HG03521 (cell line): ENCODE results near the gene TEX12.

Source experiments
- ATAC-seq: cut with Tn5 transposase; IDR thresholded peaks from one replicate; pipeline ENCODE4 v1.9.1; 2021; ENCODE audit warnings: mild to moderate bottlenecking, moderate library complexity; ENCODE audit not compliant: unreplicated experiment

The TEX12 gene

DNA sequence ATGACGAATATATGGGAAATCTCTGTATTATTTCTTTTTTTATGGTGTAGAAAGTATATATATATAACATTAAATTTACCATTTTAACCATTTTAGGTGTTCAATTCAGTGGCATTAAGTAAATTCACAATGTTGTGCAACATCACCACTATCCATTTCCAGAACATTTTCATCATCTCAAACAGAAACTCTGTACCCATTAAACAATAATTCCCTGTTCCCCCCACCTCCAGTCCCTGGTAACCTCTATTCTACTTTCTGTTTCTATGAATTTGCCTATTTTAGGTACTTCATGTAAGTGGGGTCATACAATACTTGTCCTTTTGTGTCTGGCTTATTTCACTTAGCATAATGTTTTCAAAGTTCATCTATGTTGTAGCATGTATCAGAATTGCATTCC is 43.7 kb downstream of the TEX12 start:
- no peak for ATAC-seq

DNA sequence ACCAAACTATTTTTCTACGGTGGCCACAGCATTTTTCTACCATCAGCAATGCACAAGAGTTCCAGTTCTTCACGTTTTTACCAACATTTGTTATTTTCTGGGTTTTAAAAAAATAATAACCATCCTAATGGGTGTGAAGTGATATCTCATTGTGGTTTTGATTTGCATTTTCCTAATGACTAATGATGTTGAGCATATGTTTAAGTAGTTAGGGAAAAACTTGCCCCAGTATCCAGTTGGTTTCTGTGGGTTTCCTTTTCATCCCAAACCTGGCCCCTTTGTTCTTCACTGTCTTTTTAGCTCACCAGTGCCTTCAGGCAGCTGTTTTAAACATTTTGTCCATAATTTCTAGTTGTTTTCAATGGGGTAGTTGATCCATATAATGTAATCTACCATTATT is 44.4 kb downstream of the TEX12 start:
- no peak for ATAC-seq

DNA sequence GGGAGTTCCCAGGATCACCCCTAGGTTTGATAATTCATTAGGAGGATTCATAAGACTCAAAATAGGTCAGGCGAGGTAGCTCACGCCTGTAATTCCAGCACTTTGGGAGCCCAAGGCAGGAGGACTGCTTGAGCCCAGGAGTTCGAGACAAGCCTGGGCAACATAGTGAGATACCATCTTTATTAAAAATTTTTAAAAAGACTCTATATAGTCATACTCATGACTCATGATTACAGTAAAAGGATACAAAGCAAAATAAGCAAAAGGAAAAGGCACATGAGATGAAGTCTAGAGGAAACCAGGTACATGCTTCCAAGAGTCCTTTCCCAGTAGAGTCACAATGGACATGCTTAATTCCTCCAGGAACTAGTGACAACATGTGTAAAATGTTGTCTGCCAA is 45.1 kb downstream of the TEX12 start:
- ATAC-seq, result no peak

- ATAC-seq, result no peak
These were observed 45.5 kb downstream of the TEX12 start for GRCh38 chr11:112212710-112213109.

DNA sequence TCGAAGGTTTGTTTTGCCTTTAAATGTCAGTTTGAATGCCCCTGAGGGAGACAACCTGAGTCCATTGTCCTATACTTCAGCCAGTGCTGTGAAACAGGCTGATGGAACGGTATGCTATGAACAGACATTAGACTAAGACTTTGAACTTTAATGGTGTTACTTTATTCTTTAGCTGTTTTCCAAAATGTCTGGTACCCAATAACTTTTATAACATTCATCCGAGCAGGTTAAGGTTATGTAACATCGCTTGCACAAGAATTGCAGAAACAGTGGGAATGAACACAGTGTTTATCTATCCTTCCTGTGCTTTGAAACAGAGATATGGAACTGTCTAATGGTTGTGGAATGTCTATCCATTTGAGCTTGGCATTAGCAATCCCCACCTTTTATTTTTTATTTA is 46.6 kb downstream of the TEX12 start:
- no peak for ATAC-seq

GRCh38 chr11:112215621-112216020 is 48.4 kb downstream of the TEX12 start:
- ATAC-seq, result no peak

GRCh38 chr11:112216561-112217105 is 49.5 kb downstream of the TEX12 start:
- ATAC-seq, result no peak

GRCh38 chr11:112219476-112220232 is 52.5 kb downstream of the TEX12 start:
- ATAC-seq, result peak; percentile 97

DNA sequence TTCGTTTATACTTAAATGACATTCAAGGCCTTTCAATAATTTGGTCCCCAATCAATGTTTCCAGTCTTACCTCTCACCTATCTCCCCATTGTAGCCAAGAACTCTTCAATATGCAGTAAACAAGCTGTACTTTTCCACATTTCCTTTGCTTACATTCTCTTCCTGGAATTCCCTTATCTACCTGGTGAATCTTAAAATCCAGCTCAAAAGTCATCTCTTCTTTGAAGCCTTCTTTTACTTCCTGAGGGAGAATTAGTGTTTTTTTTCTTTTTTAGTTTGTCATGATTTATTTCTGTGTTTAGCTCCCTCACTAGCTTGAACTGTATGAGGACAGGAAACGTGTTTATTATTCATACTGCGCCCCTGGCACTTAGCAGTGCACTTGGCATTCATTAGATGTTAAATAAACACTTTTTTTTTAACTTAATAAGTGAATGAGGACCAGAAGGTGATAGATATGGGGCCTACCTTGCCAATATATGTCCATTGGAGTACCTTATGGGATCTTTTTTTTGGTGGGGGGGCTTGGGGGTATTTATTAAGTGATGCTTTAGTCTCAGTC is 54.2 kb downstream of the TEX12 start:
- no peak for ATAC-seq
